ENCODE data around the gene ITGB7. TPM values are rescaled to one million over a fixed set of nuclear protein-coding genes. Genes with fewer than 3 reads are reported as not detected.
"Not testable (repeated sequence)": the region's sequence is repeated elsewhere in the genome, so short reads cannot be mapped to it uniquely, and the experiment has no call there.

The ITGB7 gene
- total and polyA plus RNA-seq, 4 donors = 1.4 to 5.8 (median 4.0) TPM

GRCh38 chr12:53182903-53183302 is 24.1 kb downstream of the ITGB7 start:
- peaks cover 4 to 9% of the 10 kb centered on the region in 2 donors for H3K4me1 ChIP-seq (ENCODE audit: control insufficient read depth in 1 of 2, insufficient read depth in 2 of 2, low read length in 2 of 2)

DNA sequence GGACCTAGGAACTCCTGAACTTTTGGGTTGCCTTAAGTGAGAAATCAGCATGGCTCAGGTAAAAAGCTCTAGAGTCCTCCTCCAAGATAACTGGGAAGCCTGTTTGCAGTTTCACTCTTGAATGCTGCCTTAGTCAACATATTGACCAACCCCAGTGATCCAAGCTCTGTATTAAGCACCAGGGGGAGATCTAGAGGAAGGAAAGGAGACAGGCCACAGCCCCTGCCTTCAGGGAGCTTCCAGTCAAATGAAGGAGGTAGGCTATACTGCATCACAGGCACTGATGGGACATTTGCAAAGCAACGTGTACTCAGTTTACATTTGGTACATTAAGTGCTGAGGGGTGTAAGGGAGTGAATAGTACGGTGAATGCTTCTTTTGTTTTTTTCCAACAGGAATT is 25.1 kb downstream of the ITGB7 start:
- peak overlapping the region; percentile 12 to 87 for H3K4me3 ChIP-seq (ENCODE audit: low read length in 2 of 2)
- WGBS, 2 donors = 76 to 81% methylated on average over 2 of the region's 2 CpGs
- intact Hi-C loops (cut with DNase I) = no loop called here
- no peak overlapping the region for H3K27ac ChIP-seq (ENCODE audit: low read depth in 1 of 2, low read length in 2 of 2)
- ATAC-seq (ENCODE audit: low FRiP score) = no peak
- peaks cover 4 to 9% of the 10 kb centered on the region in 2 donors for H3K4me1 ChIP-seq (ENCODE audit: control insufficient read depth in 1 of 2, insufficient read depth in 2 of 2, low read length in 2 of 2)
- peaks cover 0 to 14% of the 10 kb centered on the region in 2 donors for H3K36me3 ChIP-seq (ENCODE audit: control insufficient read depth in 1 of 2, insufficient read depth in 2 of 2, low read length in 1 of 2)
- no peaks in the 10 kb centered on the region for H3K9me3 ChIP-seq (ENCODE audit: control insufficient read depth, low read length)
- DNase-seq = no peak
- no peaks in the 10 kb centered on the region for H3K27me3 ChIP-seq (ENCODE audit: control insufficient read depth in 1 of 2, insufficient read depth in 2 of 2, low read length in 1 of 2)

More at GRCh38 chr12:53182903-53183302, 24.1 kb downstream of the ITGB7 start:
- no peak overlapping the region for H3K27ac ChIP-seq (ENCODE audit: low read depth in 1 of 2, low read length in 2 of 2)
- H3K36me3 ChIP-seq (ENCODE audit: control insufficient read depth in 1 of 2, insufficient read depth in 2 of 2, low read length in 1 of 2) = peaks cover 0 to 18% of the 10 kb centered on the region in 2 donors
- intact Hi-C loops (cut with DNase I) = no loop called here
- ATAC-seq (ENCODE audit: low FRiP score) = no peak
- 17 to 19% methylated on average over 2 of the region's 2 CpGs for WGBS, 2 donors
- no peak for DNase-seq
- no peaks in the 10 kb centered on the region for H3K27me3 ChIP-seq (ENCODE audit: control insufficient read depth in 1 of 2, insufficient read depth in 2 of 2, low read length in 1 of 2)
- H3K4me3 ChIP-seq (ENCODE audit: low read length in 2 of 2) = no peak overlapping the region
- no peaks in the 10 kb centered on the region for H3K9me3 ChIP-seq (ENCODE audit: control insufficient read depth, low read length)

GRCh38 chr12:53180931-53181645 is 26.0 kb downstream of the ITGB7 start:
- DNase-seq (peak; percentile 87 to 91), ATAC-seq (ENCODE audit: low FRiP score) (peak; percentile 91)
- Histone ChIP-seq H3K4me3 (ENCODE audit: low read length in 2 of 2) (peak overlapping the region; percentile 12 to 87), H3K9me3 (ENCODE audit: control insufficient read depth, low read length) (no peaks in the 10 kb centered on the region), H3K27ac (ENCODE audit: low read depth in 1 of 2, low read length in 2 of 2) (peak overlapping the region; percentile 11 to 61), H3K27me3 (ENCODE audit: control insufficient read depth in 1 of 2, insufficient read depth in 2 of 2, low read length in 1 of 2) (no peaks in the 10 kb centered on the region), H3K4me1 (ENCODE audit: control insufficient read depth in 1 of 2, insufficient read depth in 2 of 2, low read length in 2 of 2) (peaks cover 4 to 9% of the 10 kb centered on the region in 2 donors), H3K36me3 (ENCODE audit: control insufficient read depth in 1 of 2, insufficient read depth in 2 of 2, low read length in 1 of 2) (peaks cover 0 to 7% of the 10 kb centered on the region in 2 donors)
- intact Hi-C loops (cut with DNase I) = no loop called here
- 0 to 1% methylated on average over 39 to 57 of the region's 57 CpGs for WGBS, 2 donors

- Histone ChIP-seq H3K9me3 (ENCODE audit: control insufficient read depth, low read length) (no peaks in the 10 kb centered on the region), H3K4me3 (ENCODE audit: low read length in 2 of 2) (peak within 1 kb of the TSS; percentile 61 to 87), H3K4me1 (ENCODE audit: control insufficient read depth in 1 of 2, insufficient read depth in 2 of 2, low read length in 2 of 2) (peaks cover 4 to 9% of the 10 kb centered on the region in 2 donors), H3K36me3 (ENCODE audit: control insufficient read depth in 1 of 2, insufficient read depth in 2 of 2, low read length in 1 of 2) (peaks cover 0 to 3% of the 10 kb centered on the region in 2 donors), H3K27me3 (ENCODE audit: control insufficient read depth in 1 of 2, insufficient read depth in 2 of 2, low read length in 1 of 2) (no peaks in the 10 kb centered on the region), H3K27ac (ENCODE audit: low read depth in 1 of 2, low read length in 2 of 2) (peak within 1 kb of the TSS; percentile 61 to 95)
- 0 to 1% methylated on average over 37 to 70 of the region's 70 CpGs for WGBS, 2 donors
- DNase-seq (peak; percentile 99), ATAC-seq (ENCODE audit: low FRiP score) (peak; percentile 99)
- intact Hi-C loops (cut with DNase I) = no loop called here
Observed at GRCh38 chr12:53180220-53180930, 26.7 kb downstream of the ITGB7 start, which contains the start of the genes CSAD and ZNF740. CSAD (minus strand) TSS chr12:53180925; CDS start chr12:53173470, 7,455 bp downstream. ZNF740 (plus strand) TSS chr12:53180722; CDS start chr12:53181984, 1,262 bp downstream.

GRCh38 chr12:53179687-53180219 is 27.3 kb downstream of the ITGB7 start:
- H3K9me3 ChIP-seq (ENCODE audit: control insufficient read depth, low read length) = no peaks in the 10 kb centered on the region
- ATAC-seq (ENCODE audit: low FRiP score) (peak; percentile 41), DNase-seq (no peak)
- peak overlapping the region; percentile 43 to 61 for H3K4me3 ChIP-seq (ENCODE audit: low read length in 2 of 2)
- 12 to 13% methylated on average over 12 of the region's 12 CpGs for WGBS, 2 donors
- peak overlapping the region; percentile 20 to 95 for H3K27ac ChIP-seq (ENCODE audit: low read depth in 1 of 2, low read length in 2 of 2)
- intact Hi-C loops (cut with DNase I) = no loop called here
- peaks cover 4 to 9% of the 10 kb centered on the region in 2 donors for H3K4me1 ChIP-seq (ENCODE audit: control insufficient read depth in 1 of 2, insufficient read depth in 2 of 2, low read length in 2 of 2)
- H3K27me3 ChIP-seq (ENCODE audit: control insufficient read depth in 1 of 2, insufficient read depth in 2 of 2, low read length in 1 of 2) = no peaks in the 10 kb centered on the region
- peaks cover 0 to 1% of the 10 kb centered on the region in 2 donors for H3K36me3 ChIP-seq (ENCODE audit: control insufficient read depth in 1 of 2, insufficient read depth in 2 of 2, low read length in 1 of 2)

- H3K27ac ChIP-seq (ENCODE audit: low read depth in 1 of 2, low read length in 2 of 2); H3K9me3 ChIP-seq (ENCODE audit: control insufficient read depth, low read length); intact Hi-C loops (cut with DNase I); ATAC-seq (ENCODE audit: low FRiP score); H3K27me3 ChIP-seq (ENCODE audit: control insufficient read depth in 1 of 2, insufficient read depth in 2 of 2, low read length in 1 of 2); DNase-seq; H3K4me1 ChIP-seq (ENCODE audit: control insufficient read depth in 1 of 2, insufficient read depth in 2 of 2, low read length in 2 of 2); H3K36me3 ChIP-seq (ENCODE audit: control insufficient read depth in 1 of 2, insufficient read depth in 2 of 2, low read length in 1 of 2); H3K4me3 ChIP-seq (ENCODE audit: low read length in 2 of 2): not testable (repeated sequence)
- WGBS, 2 donors = 92 to 96% methylated on average over 14 of the region's 14 CpGs
Observed at GRCh38 chr12:53178803-53179202, 28.2 kb downstream of the ITGB7 start.

DNA sequence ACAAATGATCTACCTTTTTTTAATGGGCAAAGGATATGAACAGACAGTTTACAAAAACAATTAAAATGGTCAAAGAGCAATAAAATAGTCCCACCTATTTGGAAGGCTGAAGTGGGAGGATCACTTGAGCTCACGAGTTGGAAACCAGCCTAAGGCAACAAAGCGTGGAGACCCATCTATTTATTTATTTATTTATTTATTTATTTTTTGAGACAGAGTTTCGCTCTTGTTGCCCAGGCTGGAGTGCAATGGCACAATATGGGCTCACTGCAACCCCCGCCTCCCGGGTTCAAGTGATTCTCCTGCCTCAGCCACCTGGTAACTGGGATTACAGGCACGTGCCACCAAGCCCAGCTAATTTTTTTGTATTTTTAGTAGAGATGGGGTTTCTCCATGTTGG is 29.6 kb downstream of the ITGB7 start:
- intact Hi-C loops (cut with DNase I); ATAC-seq (ENCODE audit: low FRiP score); H3K4me1 ChIP-seq (ENCODE audit: control insufficient read depth in 1 of 2, insufficient read depth in 2 of 2, low read length in 2 of 2); H3K36me3 ChIP-seq (ENCODE audit: control insufficient read depth in 1 of 2, insufficient read depth in 2 of 2, low read length in 1 of 2); H3K4me3 ChIP-seq (ENCODE audit: low read length in 2 of 2); H3K27ac ChIP-seq (ENCODE audit: low read depth in 1 of 2, low read length in 2 of 2); H3K9me3 ChIP-seq (ENCODE audit: control insufficient read depth, low read length); DNase-seq; H3K27me3 ChIP-seq (ENCODE audit: control insufficient read depth in 1 of 2, insufficient read depth in 2 of 2, low read length in 1 of 2): not testable (repeated sequence)
- WGBS, 2 donors = 85 to 89% methylated on average over 6 of the region's 6 CpGs

DNA sequence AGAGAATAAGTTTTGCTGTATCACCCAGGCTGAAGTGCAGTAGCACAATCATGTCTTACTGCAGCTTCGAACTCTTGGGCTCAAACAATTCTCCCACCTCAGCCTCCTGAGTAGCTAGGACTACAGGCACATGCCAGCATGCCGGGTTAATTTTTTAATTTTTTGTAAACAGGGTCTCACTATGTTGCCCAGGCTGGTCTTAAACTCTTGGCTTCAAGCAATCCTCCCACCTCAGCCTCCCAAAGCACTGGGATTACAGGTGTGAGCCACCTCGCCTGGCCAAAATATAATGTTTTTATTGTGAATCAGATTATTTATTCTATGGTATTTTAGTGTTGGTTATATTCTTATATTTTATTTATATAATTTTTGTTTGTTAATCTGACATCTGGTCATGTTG is 30.3 kb downstream of the ITGB7 start:
- no peak for ATAC-seq (ENCODE audit: low FRiP score)
- WGBS, 2 donors = 96 to 97% methylated on average over 3 of the region's 3 CpGs
- H3K27me3 ChIP-seq (ENCODE audit: control insufficient read depth in 1 of 2, insufficient read depth in 2 of 2, low read length in 1 of 2) = no peaks in the 10 kb centered on the region
- peaks cover 0 to 1% of the 10 kb centered on the region in 2 donors for H3K4me1 ChIP-seq (ENCODE audit: control insufficient read depth in 1 of 2, insufficient read depth in 2 of 2, low read length in 2 of 2)
- intact Hi-C loops (cut with DNase I) = no loop called here
- peaks cover 0 to 4% of the 10 kb centered on the region in 2 donors for H3K36me3 ChIP-seq (ENCODE audit: control insufficient read depth in 1 of 2, insufficient read depth in 2 of 2, low read length in 1 of 2)
- no peak overlapping the region for H3K27ac ChIP-seq (ENCODE audit: low read depth in 1 of 2, low read length in 2 of 2)
- H3K9me3 ChIP-seq (ENCODE audit: control insufficient read depth, low read length) = no peaks in the 10 kb centered on the region
- no peak for DNase-seq
- H3K4me3 ChIP-seq (ENCODE audit: low read length in 2 of 2) = no peak overlapping the region
